IPS-18a (cell line): ENCODE data around the gene DDC.

ENCODE experiments used
- H3K27ac ChIP-seq: one replicate; pipeline ENCODE4 v1.5.1; 2013; ENCODE audit warnings: low read length
- H3K27me3 ChIP-seq: one replicate; pipeline ENCODE4 v1.6.1; 2013; ENCODE audit warnings: mild to moderate bottlenecking, low read length; ENCODE audit not compliant: control insufficient read depth, insufficient read depth
- H3K36me3 ChIP-seq: one replicate; pipeline ENCODE4 v1.6.1; 2013; ENCODE audit warnings: low read depth, low read length; ENCODE audit not compliant: control insufficient read depth
- H3K4me1 ChIP-seq: one replicate; pipeline ENCODE4 v1.6.1; 2013; ENCODE audit warnings: low read depth, low read length; ENCODE audit not compliant: control insufficient read depth
- H3K4me3 ChIP-seq: one replicate; pipeline ENCODE4 v1.5.1; 2013; ENCODE audit warnings: low read length
- H3K9ac ChIP-seq: one replicate; pipeline ENCODE4 v1.6.1; 2013; ENCODE audit warnings: mild to moderate bottlenecking, low read length, moderate library complexity
- H3K9me3 ChIP-seq: one replicate; pipeline ENCODE4 v1.6.1; 2013; ENCODE audit warnings: low read depth, low read length; ENCODE audit not compliant: control insufficient read depth

Gene DDC

GRCh38 chr7:50564171-50564570 is 1.0 kb downstream of the DDC start:
- H3K4me1 ChIP-seq = no peaks in the 10 kb centered on the region
- H3K4me3 ChIP-seq = no peak overlapping the region
- no peaks in the 10 kb centered on the region for H3K27me3 ChIP-seq

GRCh38 chr7:50562136-50562535 is 3.1 kb downstream of the DDC start:
- Histone ChIP-seq H3K4me1 (peaks cover under 1% of the 10 kb centered on the region), H3K9ac (no peak overlapping the region), H3K27ac (no peak overlapping the region), H3K27me3 (no peaks in the 10 kb centered on the region), H3K9me3 (no peaks in the 10 kb centered on the region), H3K4me3 (no peak overlapping the region), H3K36me3 (no peaks in the 10 kb centered on the region)

More at GRCh38 chr7:50564171-50564570, 1.0 kb downstream of the DDC start:
- Histone ChIP-seq H3K9me3 (no peaks in the 10 kb centered on the region), H3K9ac (no peak overlapping the region), H3K36me3 (no peaks in the 10 kb centered on the region), H3K27ac (no peak overlapping the region)

GRCh38 chr7:50560865-50561351 is 4.3 kb downstream of the DDC start:
- Histone ChIP-seq H3K27ac (no peak overlapping the region), H3K4me3 (no peak overlapping the region), H3K4me1 (peaks cover 6% of the 10 kb centered on the region), H3K9ac (no peak overlapping the region), H3K9me3 (no peaks in the 10 kb centered on the region), H3K36me3 (no peaks in the 10 kb centered on the region), H3K27me3 (no peaks in the 10 kb centered on the region)

DNA sequence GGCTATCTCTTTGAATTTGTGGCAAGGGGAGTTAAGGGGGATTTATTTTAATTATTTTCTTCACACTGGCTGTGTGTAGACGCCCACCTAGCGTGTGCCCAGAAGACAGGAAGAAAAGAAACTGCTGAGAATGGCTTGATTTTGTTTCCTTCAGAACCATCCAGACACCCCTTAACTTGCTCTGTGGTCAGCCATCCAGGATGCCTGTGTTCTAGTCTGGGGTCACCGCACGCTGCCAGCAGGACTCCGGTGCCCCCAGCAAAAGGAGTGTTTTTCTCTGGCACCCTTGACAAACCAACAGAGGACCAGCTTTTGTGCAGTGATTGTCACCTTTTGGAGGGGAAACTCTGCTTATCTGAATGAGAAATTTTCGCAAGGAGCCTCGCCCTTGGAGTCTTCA is 5.3 kb downstream of the DDC start:
- no peak overlapping the region for H3K4me3 ChIP-seq
- no peaks in the 10 kb centered on the region for H3K9me3 ChIP-seq
- H3K27ac ChIP-seq = no peak overlapping the region
- no peaks in the 10 kb centered on the region for H3K27me3 ChIP-seq
- H3K9ac ChIP-seq = no peak overlapping the region
- peaks cover 6% of the 10 kb centered on the region for H3K4me1 ChIP-seq
- no peaks in the 10 kb centered on the region for H3K36me3 ChIP-seq

- no peak overlapping the region for H3K27ac ChIP-seq
- no peak overlapping the region for H3K4me3 ChIP-seq
- H3K27me3 ChIP-seq = no peaks in the 10 kb centered on the region
- H3K4me1 ChIP-seq = peaks cover 13% of the 10 kb centered on the region
- no peak overlapping the region for H3K9ac ChIP-seq
- no peaks in the 10 kb centered on the region for H3K36me3 ChIP-seq
- H3K9me3 ChIP-seq = no peaks in the 10 kb centered on the region
These were observed 6.7 kb downstream of the DDC start for GRCh38 chr7:50558294-50559053.

- Histone ChIP-seq H3K27ac (no peak overlapping the region), H3K4me3 (no peak overlapping the region), H3K36me3 (no peaks in the 10 kb centered on the region), H3K4me1 (peaks cover 13% of the 10 kb centered on the region), H3K9me3 (no peaks in the 10 kb centered on the region), H3K27me3 (no peaks in the 10 kb centered on the region), H3K9ac (no peak overlapping the region)
These were observed 8.1 kb downstream of the DDC start for GRCh38 chr7:50557099-50557498.

GRCh38 chr7:50556247-50556991 is 8.8 kb downstream of the DDC start:
- Histone ChIP-seq H3K9me3 (no peaks in the 10 kb centered on the region), H3K36me3 (no peaks in the 10 kb centered on the region), H3K4me3 (no peak overlapping the region), H3K9ac (no peak overlapping the region), H3K27me3 (no peaks in the 10 kb centered on the region), H3K27ac (no peak overlapping the region), H3K4me1 (peaks cover 13% of the 10 kb centered on the region)

DNA sequence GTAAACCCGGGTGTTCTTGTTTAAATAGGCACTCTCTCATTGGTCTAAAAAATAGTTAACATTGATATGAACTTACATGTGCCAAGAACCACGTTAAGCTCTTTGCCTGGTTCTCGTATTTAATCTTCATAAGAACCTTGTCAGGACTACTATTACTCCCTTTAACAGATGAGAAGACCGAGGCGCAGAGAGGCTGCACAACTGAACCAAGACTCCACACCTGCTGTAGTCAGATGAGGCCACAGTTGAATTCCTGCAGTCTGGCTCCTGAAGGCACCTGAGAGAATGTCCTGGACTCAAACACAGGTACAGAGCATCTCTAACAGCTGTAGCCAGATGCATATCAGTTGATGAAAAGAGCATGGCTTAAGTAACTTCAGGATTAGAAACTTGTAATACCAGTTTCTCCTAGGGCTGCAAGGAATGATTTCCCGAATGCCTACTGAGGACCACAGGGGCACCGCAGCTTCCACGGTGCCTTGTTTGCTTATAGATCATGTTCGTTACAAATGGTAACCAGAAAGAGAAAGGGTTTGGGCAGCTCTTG is 9.5 kb downstream of the DDC start:
- Histone ChIP-seq H3K4me1 (peaks cover 13% of the 10 kb centered on the region), H3K27ac (no peak overlapping the region), H3K9ac (no peak overlapping the region), H3K4me3 (no peak overlapping the region), H3K36me3 (no peaks in the 10 kb centered on the region), H3K27me3 (no peaks in the 10 kb centered on the region), H3K9me3 (no peaks in the 10 kb centered on the region)

GRCh38 chr7:50554431-50555322 is 10.5 kb downstream of the DDC start:
- no peaks in the 10 kb centered on the region for H3K27me3 ChIP-seq
- no peak overlapping the region for H3K9ac ChIP-seq
- no peak overlapping the region for H3K27ac ChIP-seq
- H3K9me3 ChIP-seq = no peaks in the 10 kb centered on the region
- no peak overlapping the region for H3K4me3 ChIP-seq
- no peaks in the 10 kb centered on the region for H3K36me3 ChIP-seq
- peaks cover 13% of the 10 kb centered on the region for H3K4me1 ChIP-seq

- H3K36me3 ChIP-seq = no peaks in the 10 kb centered on the region
- peaks cover 13% of the 10 kb centered on the region for H3K4me1 ChIP-seq
- H3K9me3 ChIP-seq = no peaks in the 10 kb centered on the region
- H3K27me3 ChIP-seq = no peaks in the 10 kb centered on the region
- no peak overlapping the region for H3K27ac ChIP-seq
- H3K4me3 ChIP-seq = no peak overlapping the region
- H3K9ac ChIP-seq = no peak overlapping the region
These were observed 11.2 kb downstream of the DDC start for GRCh38 chr7:50553973-50554372.

DNA sequence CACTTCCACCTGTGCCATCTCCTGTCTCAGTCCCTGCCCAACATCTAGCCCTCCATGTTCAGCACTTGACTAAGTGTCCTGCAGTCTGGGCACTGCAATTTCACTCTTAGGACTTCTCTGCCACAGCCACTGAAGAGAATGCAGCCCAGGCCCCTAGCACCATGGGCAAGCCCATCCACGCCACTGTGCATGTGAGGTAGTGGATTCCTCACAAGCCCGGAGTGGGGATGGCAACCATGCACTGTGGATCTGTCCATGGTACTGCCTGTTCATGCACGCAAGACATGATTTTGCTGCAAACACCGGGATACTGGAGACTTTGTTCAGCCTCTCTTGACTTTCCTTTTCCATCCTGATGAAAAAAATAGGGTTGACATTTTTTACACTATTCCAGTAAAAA is 12.3 kb downstream of the DDC start:
- Histone ChIP-seq H3K4me3 (no peak overlapping the region), H3K27me3 (no peaks in the 10 kb centered on the region), H3K9ac (no peak overlapping the region), H3K4me1 (peaks cover 13% of the 10 kb centered on the region), H3K36me3 (no peaks in the 10 kb centered on the region), H3K9me3 (no peaks in the 10 kb centered on the region), H3K27ac (no peak overlapping the region)
